HCT116 (cell line): ENCODE data around the gene CDK5RAP2. TPM values are rescaled to one million over a fixed set of nuclear protein-coding genes. Genes with fewer than 3 reads are reported as not detected.

Source experiments
- ATAC-seq: fragments of 200-7000 bp; cut with Tn5 transposase; 2 replicates; pipeline ENCODE4 v1.9.1; 2020; ENCODE audit warnings: mild to moderate bottlenecking, moderate library complexity
- BruUV-seq: library from RNA; stranded (reverse); fragments of 400-500 nt; replicated peaks from 2 replicates; lab custom pipeline; 2021; lab: Mats Ljungman, UMichigan
- CTCF ChIA-PET: fragments of 300-600 bp; sonication (Branson Sonifier 250); formaldehyde crosslinking; loops from one replicate; lab custom pipeline; 2021; ENCODE audit warnings: antibody characterized with exemption; lab: Charles Lee
- POLR2A ChIA-PET: fragments of 300-600, 350-600 bp; sonication (Branson Sonifier 250); formaldehyde crosslinking; loops from one replicate; lab custom pipeline; 2021; ENCODE audit warnings: antibody characterized with exemption; lab: Charles Lee
- RAD21 ChIA-PET, 2 experiments: fragments of 300-600 bp; sonication (Branson Sonifier 250); formaldehyde crosslinking; loops; one replicate each; lab custom pipeline; 2023; ENCODE audit warnings: low total read pairs in 2 of 2; ENCODE audit not compliant: uncharacterized antibody in 2 of 2, unreplicated experiment in 2 of 2, low non-redundant PET in 1 of 2; lab: Charles Lee
- DNase-seq: peaks from one replicate; pipeline ENCODE4 v3.0.0-alpha.2; 2010; ENCODE audit warnings: low read depth, low spot score
- H2AFZ ChIP-seq: fragments of 200-600 bp; shearing (Covaris generic), sonication (generic); 2 replicates; pipeline ENCODE4 v1.6.1; 2017; ENCODE audit warnings: low read depth, mixed run types, mixed read lengths, antibody characterized with exemption, low read length; ENCODE audit not compliant: poor library complexity, severe bottlenecking
- H3K27ac ChIP-seq: 2 replicates; pipeline ENCODE4 v1.5.1; 2012; ENCODE audit warnings: low read depth, low read length
- H3K27me3 ChIP-seq: fragments of 200-600 bp; sonication (generic); 2 replicates; pipeline ENCODE4 v1.6.1; 2016; ENCODE audit warnings: mixed run types, low read length, mixed read lengths; ENCODE audit not compliant: insufficient read depth
- H3K36me3 ChIP-seq, 2 experiments: fragments of 200-500 bp in 1 of 2; fragments of 200-600 bp in 1 of 2; sonication (Bioruptor generic) in 1 of 2; sonication (generic) in 1 of 2; 2 replicates each; pipeline versions ENCODE4 v1.5.1 to v1.6.1; 2014 to 2016; ENCODE audit warnings: low read length in 2 of 2, inconsistent platforms in 1 of 2, mixed read lengths in 1 of 2, mixed run types in 1 of 2; ENCODE audit not compliant: insufficient read depth in 2 of 2, control insufficient read depth in 1 of 2
- H3K4me1 ChIP-seq, 2 experiments: fragments of 200-600 bp in 1 of 2; sonication (generic) in 1 of 2; 2 replicates each; pipeline versions ENCODE4 v1.5.1 to v1.6.1; 2012 to 2017; ENCODE audit warnings: low read length in 2 of 2, inconsistent platforms in 1 of 2, mild to moderate bottlenecking in 1 of 2, mixed read lengths in 1 of 2, mixed run types in 1 of 2, moderate library complexity in 1 of 2; ENCODE audit not compliant: insufficient read depth in 2 of 2, control insufficient read depth in 1 of 2
- H3K4me2 ChIP-seq: fragments of 200-600 bp; sonication (generic); 2 replicates; pipeline ENCODE4 v1.6.1; 2017; ENCODE audit warnings: mixed run types, low read length, mixed read lengths
- H3K4me3 ChIP-seq, 2 experiments: fragments of 200-600 bp in 1 of 2; sonication (generic) in 1 of 2; replicated peaks in 1 of 2; 2 replicates each; pipeline ENCODE4 v1.5.1; 2011 to 2016; ENCODE audit warnings: low read length in 2 of 2, control low read depth in 1 of 2, low read depth in 1 of 2, mild to moderate bottlenecking in 1 of 2, mixed read lengths in 1 of 2, mixed run types in 1 of 2
- H3K79me2 ChIP-seq: fragments of 200-600 bp; sonication (generic); 2 replicates; pipeline ENCODE4 v1.6.1; 2017; ENCODE audit warnings: mild to moderate bottlenecking, mixed run types, low read length, moderate library complexity, mixed read lengths; ENCODE audit not compliant: insufficient read depth
- H3K9ac ChIP-seq: fragments of 200-600 bp; sonication (generic); 2 replicates; pipeline ENCODE4 v1.6.1; 2016; ENCODE audit warnings: low read length, mixed read lengths
- H3K9me2 ChIP-seq: fragments of 200-600 bp; sonication (generic), shearing (Covaris generic); 2 replicates; pipeline ENCODE4 v1.6.1; 2017; ENCODE audit warnings: mixed run types, mild to moderate bottlenecking, moderate library complexity; ENCODE audit not compliant: insufficient read depth
- H3K9me3 ChIP-seq, 2 experiments: fragments of 200-500 bp in 1 of 2; fragments of 200-600 bp in 1 of 2; sonication (Bioruptor generic) in 1 of 2; sonication (generic) in 1 of 2; 2 replicates each; pipeline ENCODE4 v1.6.1; 2014 to 2017; ENCODE audit warnings: low read length in 2 of 2, mixed read lengths in 2 of 2, inconsistent platforms in 1 of 2, low read depth in 1 of 2, mild to moderate bottlenecking in 1 of 2, mixed run types in 1 of 2, moderate library complexity in 1 of 2; ENCODE audit not compliant: control insufficient read depth in 1 of 2, insufficient read depth in 1 of 2
- H4K20me1 ChIP-seq: fragments of 200-600 bp; sonication (generic), shearing (Covaris generic); 2 replicates; pipeline ENCODE4 v1.6.1; 2017; ENCODE audit warnings: mixed run types, mild to moderate bottlenecking, moderate library complexity; ENCODE audit not compliant: insufficient read depth
- ELF1 ChIP-seq: IDR thresholded peaks from 2 replicates; pipeline ENCODE4 v1.6.1; 2012; ENCODE audit warnings: low read depth, borderline replicate concordance
- EZH2 ChIP-seq: fragments of 200-600 bp; sonication (generic); IDR thresholded peaks from 2 replicates; pipeline ENCODE4 v1.6.1; 2017; ENCODE audit warnings: antibody characterized with exemption, mixed run types
- EZH2phosphoT487 ChIP-seq: fragments of 200-600 bp; IDR thresholded peaks from 2 replicates; pipeline ENCODE4 v1.6.1; 2018; ENCODE audit warnings: antibody characterized with exemption, borderline replicate concordance
- FOSL1 ChIP-seq: IDR thresholded peaks from 2 replicates; pipeline ENCODE4 v1.6.1; 2012; ENCODE audit warnings: low read depth
- POLR2A ChIP-seq: IDR thresholded peaks from 2 replicates; pipeline ENCODE4 v1.7.0; 2011; ENCODE audit warnings: borderline replicate concordance; ENCODE audit not compliant: insufficient read depth, insufficient read length; ENCODE audit errors: extremely low read depth
- POLR2AphosphoS5 ChIP-seq: IDR thresholded peaks from 2 replicates; pipeline ENCODE4 v1.6.1; 2011; ENCODE audit warnings: mild to moderate bottlenecking, low read depth, low read length, moderate library complexity
- SIN3A ChIP-seq: IDR thresholded peaks from 2 replicates; pipeline ENCODE4 v1.6.1; 2012; ENCODE audit warnings: low read depth
- SP1 ChIP-seq: IDR thresholded peaks from 2 replicates; pipeline ENCODE4 v1.6.1; 2012; ENCODE audit warnings: low read depth
- SRF ChIP-seq: IDR thresholded peaks from 2 replicates; pipeline ENCODE4 v1.6.1; 2012; ENCODE audit warnings: low read depth
- intact Hi-C: fragments of 100-400 bp; cut with micrococcal nuclease; formaldehyde crosslinking; loops from 2 replicates; pipeline ENCODE4 v1.10.0; 2022
- total RNA-seq: library from RNA; stranded (reverse); gene quantifications from one replicate; pipeline ENCODE4 v1.2.1, GENCODE V29; 2021; ENCODE audit not compliant: unreplicated experiment
- TF ChIP-seq, protein P1 (sequence below): IDR thresholded peaks from 2 replicates; pipeline ENCODE4 v1.6.1; 2012

Gene CDK5RAP2
- total RNA-seq, 1 experiment from 2014 or later: 56.2 TPM

DNA sequence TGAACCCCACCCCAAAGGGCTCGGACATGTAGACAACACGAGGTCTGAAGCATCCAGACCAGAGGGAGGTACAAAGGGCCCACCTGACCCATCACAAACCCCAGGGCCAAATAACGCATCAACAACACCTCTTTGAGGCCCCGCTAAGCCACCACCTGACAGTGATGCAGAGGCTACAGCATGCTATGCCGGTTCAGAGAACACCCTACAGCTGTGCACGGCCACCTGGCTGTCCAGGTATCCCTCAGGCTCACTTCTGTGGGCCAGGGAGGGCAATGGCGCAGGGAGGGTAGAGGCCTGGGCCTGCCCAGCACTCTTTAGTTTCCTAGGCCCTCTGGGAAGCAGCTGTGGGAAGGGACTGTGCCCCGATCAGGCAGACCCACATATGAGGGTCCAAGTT, 190.1 kb downstream of the CDK5RAP2 start:
- Histone ChIP-seq H3K4me2 (no peak overlapping the region), H3K36me3 (peaks cover 7 to 14% of the 10 kb centered on the region in 2 experiments; a peak in 3 of 4 replicates), H3K9me2 (no peaks in the 10 kb centered on the region), H3K4me1 (no peaks in the 10 kb centered on the region), H3K9me3 (no peaks in the 10 kb centered on the region), H2AFZ (no peak overlapping the region), H3K79me2 (no peaks in the 10 kb centered on the region), H3K27me3 (no peaks in the 10 kb centered on the region), H3K9ac (no peak overlapping the region), H3K27ac (no peak overlapping the region), H3K4me3 (no peak overlapping the region), H4K20me1 (no peaks in the 10 kb centered on the region)
- DNase-seq (no peak), ATAC-seq (no peak)
- ChIA-PET RAD21 (no interaction called here), POLR2A (no interaction called here), CTCF (no interaction called here)
- TF ChIP-seq SIN3A (no peak), ELF1 (no peak)
- intact Hi-C loops: no loop called here
- BruUV-seq: no TSS peak

DNA sequence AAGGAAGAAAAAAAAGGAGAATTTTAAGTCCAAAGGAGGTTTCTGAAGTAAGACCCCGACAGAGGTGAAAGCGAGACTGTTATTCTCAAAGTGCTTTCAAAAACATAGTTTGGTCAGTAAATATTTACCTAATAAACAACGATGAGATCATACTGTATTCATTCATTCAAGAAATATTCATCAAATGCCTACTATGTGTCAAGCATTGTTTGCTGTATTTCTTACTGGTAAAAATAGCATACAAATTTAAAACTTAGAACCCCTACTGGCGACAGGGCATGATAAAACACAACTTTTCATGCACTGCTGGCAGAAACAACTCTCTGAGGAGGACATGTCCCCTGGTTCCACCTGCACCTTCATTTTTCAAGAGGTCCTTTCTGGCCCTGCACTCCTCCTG, 190.7 kb downstream of the CDK5RAP2 start:
- H4K20me1 ChIP-seq: no peaks in the 10 kb centered on the region
- no peaks in the 10 kb centered on the region for H3K9me2 ChIP-seq
- ChIA-PET RAD21 (no interaction called here), CTCF (no interaction called here), POLR2A (no interaction called here)
- H3K4me1 ChIP-seq: no peaks in the 10 kb centered on the region
- no TSS peak for BruUV-seq
- no peak overlapping the region for H2AFZ ChIP-seq
- no peak overlapping the region for H3K27ac ChIP-seq
- intact Hi-C loops: no loop called here
- no peaks in the 10 kb centered on the region for H3K27me3 ChIP-seq
- ATAC-seq (no peak), DNase-seq (no peak)
- no peak overlapping the region for H3K4me3 ChIP-seq
- peaks cover 5 to 13% of the 10 kb centered on the region in 2 experiments; a peak in 3 of 4 replicates for H3K36me3 ChIP-seq
- H3K4me2 ChIP-seq: no peak overlapping the region
- no peaks in the 10 kb centered on the region for H3K79me2 ChIP-seq
- no peaks in the 10 kb centered on the region for H3K9me3 ChIP-seq
- TF ChIP-seq ELF1 (no peak), POLR2A (no peak), EZH2phosphoT487 (no peak), SP1 (no peak), FOSL1 (no peak), EZH2 (no peak), SIN3A (no peak), SRF (no peak), POLR2AphosphoS5 (no peak)
- TF ChIP-seq, protein P1, sequence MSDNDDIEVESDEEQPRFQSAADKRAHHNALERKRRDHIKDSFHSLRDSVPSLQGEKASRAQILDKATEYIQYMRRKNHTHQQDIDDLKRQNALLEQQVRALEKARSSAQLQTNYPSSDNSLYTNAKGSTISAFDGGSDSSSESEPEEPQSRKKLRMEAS: no peak
- no peak overlapping the region for H3K9ac ChIP-seq
